GM12878 (cell line): ENCODE data around the gene RIC3. TPM values are rescaled to one million over a fixed set of nuclear protein-coding genes. Genes with fewer than 3 reads are reported as not detected.
A peak's percentile ranks its signal among the peaks of the same experiment; 100 is the strongest.

ENCODE experiments used
- ATAC-seq: fragments of 200-7000 bp; cut with Tn5 transposase; 3 replicates; pipeline ENCODE4 v1.9.1; 2020; ENCODE audit warnings: mild to moderate bottlenecking, moderate library complexity
- BruUV-seq: library from RNA; stranded (reverse); fragments of 400-500 nt; replicated peaks from 2 replicates; lab custom pipeline; 2021; lab: Mats Ljungman, UMichigan
- CTCF ChIA-PET: fragments of 300-600 bp; sonication (Branson Sonifier 250); formaldehyde crosslinking; extraction: SDS; loops from one replicate; lab custom pipeline; 2021; ENCODE audit warnings: inconsistent platforms; lab: Yijun Ruan, JAX
- POLR2A ChIA-PET: fragments of 350-600 bp; formaldehyde crosslinking; extraction: SDS; loops from one replicate; lab custom pipeline; 2021; ENCODE audit warnings: inconsistent platforms; lab: Charles Lee
- RAD21 ChIA-PET: fragments of 300-600 bp; sonication (Branson Sonifier 250); formaldehyde crosslinking; loops from one replicate; lab custom pipeline; 2023; ENCODE audit warnings: antibody characterized with exemption; ENCODE audit not compliant: unreplicated experiment; lab: Charles Lee
- SMC1A ChIA-PET: fragments of 300-600 bp; sonication (Branson Sonifier 250); formaldehyde crosslinking; loops from one replicate; lab custom pipeline; 2023; ENCODE audit not compliant: unreplicated experiment, uncharacterized antibody; lab: Charles Lee
- DNase-seq: peaks from one replicate; pipeline ENCODE4 v3.0.0-alpha.2; 2011; ENCODE audit warnings: low read depth, low spot score
- FAIRE-seq: peaks from 3 replicates; lab custom pipeline; 2011; peaks lifted over from hg19 to GRCh38; lab: Jason Lieb, UNC
- H2AFZ ChIP-seq: 2 replicates; pipeline ENCODE4 v1.6.0; 2011; ENCODE audit warnings: low read depth, low read length, control low read depth; ENCODE audit not compliant: control insufficient read depth
- H3K27ac ChIP-seq: 2 replicates; pipeline ENCODE4 v1.5.1; 2011; ENCODE audit warnings: control low read depth; ENCODE audit not compliant: control insufficient read depth, insufficient read depth
- H3K27me3 ChIP-seq, 2 experiments: replicated peaks in 1 of 2; 2 replicates each; pipeline versions ENCODE4 v1.6.0 to v1.6.1; 2011; ENCODE audit warnings: low read length in 1 of 2; ENCODE audit not compliant: control insufficient read depth in 2 of 2, insufficient read depth in 2 of 2
- H3K36me3 ChIP-seq, 2 experiments: 2 replicates each; pipeline ENCODE4 v1.5.1; 2011; ENCODE audit warnings: low read length in 1 of 2; ENCODE audit not compliant: control insufficient read depth in 2 of 2, insufficient read depth in 2 of 2
- H3K4me1 ChIP-seq: 2 replicates; pipeline ENCODE4 v1.6.1; 2011; ENCODE audit warnings: mild to moderate bottlenecking, low read length, moderate library complexity, mixed read lengths; ENCODE audit not compliant: control insufficient read depth, insufficient read depth
- H3K4me2 ChIP-seq: 2 replicates; pipeline ENCODE4 v1.6.0; 2011; ENCODE audit warnings: control low read depth; ENCODE audit not compliant: control insufficient read depth, insufficient read depth
- H3K4me3 ChIP-seq: fragments of 200-600 bp; sonication (generic); 2 replicates; pipeline ENCODE4 v1.5.1; 2016
- H3K79me2 ChIP-seq: 2 replicates; pipeline ENCODE4 v1.6.0; 2011; ENCODE audit warnings: low read length; ENCODE audit not compliant: control insufficient read depth, insufficient read depth
- H3K9ac ChIP-seq: 2 replicates; pipeline ENCODE4 v1.8.0; 2011; ENCODE audit warnings: low read length, control low read depth, mixed read lengths; ENCODE audit not compliant: control insufficient read depth, insufficient read depth
- H3K9me3 ChIP-seq: replicated peaks from 3 replicates; pipeline ENCODE4 v1.5.1; 2011; ENCODE audit warnings: mild to moderate bottlenecking, low read length; ENCODE audit not compliant: control insufficient read depth, insufficient read depth
- H4K20me1 ChIP-seq: 2 replicates; pipeline ENCODE4 v1.6.0; 2011; ENCODE audit not compliant: control insufficient read depth, insufficient read depth
- BCL11A ChIP-seq: IDR thresholded peaks from 2 replicates; pipeline ENCODE4 v1.6.1; 2011; ENCODE audit warnings: low read depth, low read length
- IKZF2 ChIP-seq, 2 experiments: fragments of 450-650 bp; IDR thresholded peaks; 2 replicates each; pipeline ENCODE4 v1.6.1; 2017; ENCODE audit warnings: mild to moderate bottlenecking in 2 of 2, moderate library complexity in 2 of 2
- IRF4 ChIP-seq: IDR thresholded peaks from 2 replicates; pipeline ENCODE4 v1.6.1; 2011; ENCODE audit warnings: low read depth, low read length
- NR2C1 ChIP-seq: fragments of 450-650 bp; IDR thresholded peaks from 2 replicates; pipeline ENCODE4 v1.6.1; 2017; ENCODE audit warnings: antibody characterized with exemption, mild to moderate bottlenecking, moderate library complexity
- RBBP5 ChIP-seq: fragments of 200-600 bp; sonication (generic); conservative IDR thresholded peaks from 2 replicates; pipeline ENCODE4 v1.6.1; 2016
- SIX5 ChIP-seq: IDR thresholded peaks from 2 replicates; pipeline ENCODE4 v1.6.1; 2011; ENCODE audit warnings: mild to moderate bottlenecking, low read depth, low read length, moderate library complexity; ENCODE audit not compliant: severe bottlenecking
- ZNF384 ChIP-seq: IDR thresholded peaks from 2 replicates; pipeline ENCODE4 v1.6.1; 2012; ENCODE audit warnings: low read depth, mild to moderate bottlenecking, low read length, improper control_type of control experiment, borderline replicate concordance
- WGBS: methylation state at CpG from one replicate; pipeline ENCODE4 v1.1.6; 2016; ENCODE audit warnings: low lambda C conversion rate; ENCODE audit not compliant: insufficient replicate concordance, insufficient coverage; ENCODE audit errors: missing lambda C conversion rate; 5-methylcytosine and 5-hydroxymethylcytosine counted together
- in situ Hi-C: fragments of 300-500 bp; cut with MboI; formaldehyde crosslinking; loops from 9 replicates; pipeline ENCODE4 v1.14.3; 2018; ENCODE audit warnings: mixed read lengths
- intact Hi-C: fragments of 100-400 bp; cut with micrococcal nuclease; formaldehyde crosslinking; loops from one replicate; pipeline ENCODE4 v1.14.2; 2022; ENCODE audit not compliant: unreplicated experiment
- polyA plus RNA-seq, 11 experiments: library from polyadenylated mRNA; depleted of rRNA in 4 of 11; unstranded in 6 of 11; stranded (reverse) in 5 of 11; fragments of >200 nt; fragmentation: Nextera tagmentation in 4 of 11; fragmentation: Illumina TruSeq in 1 of 11; extraction: Ambion mirVana in 4 of 11; extraction: Trizol in 1 of 11; gene quantifications; 1 replicate in 1 of 11; 2 replicates in 10 of 11; pipeline versions ENCODE4 v1.2.1 to v1.2.3, GENCODE V29; 2011 to 2016; ENCODE audit warnings: inconsistent platforms in 2 of 11, missing spikeins in 2 of 11, low read depth in 1 of 11
- total RNA-seq, 4 experiments: library from RNA; depleted of rRNA in 3 of 4; stranded (reverse); fragments of >200 nt in 3 of 4; fragmentation: Illumina TruSeq in 1 of 4; extraction: Trizol in 1 of 4; gene quantifications; 2 replicates each; pipeline versions ENCODE4 v1.2.1 to v1.2.3, GENCODE V29; 2013 to 2021
- TF ChIP-seq, protein P1 (sequence below): fragments of 450-650 bp; IDR thresholded peaks from 2 replicates; pipeline ENCODE4 v1.6.1; 2018; ENCODE audit warnings: mild to moderate bottlenecking, low read depth, moderate library complexity; ENCODE audit not compliant: partially characterized antibody
- TF ChIP-seq, protein P2 (sequence below): fragments of 450-650 bp; IDR thresholded peaks from 2 replicates; pipeline ENCODE4 v1.6.1; 2017; ENCODE audit warnings: mild to moderate bottlenecking, low read depth, inconsistent platforms; ENCODE audit not compliant: poor library complexity, severe bottlenecking
- TF ChIP-seq, protein P3 (sequence below), 3 experiments: IDR thresholded peaks in 2 of 3; conservative IDR thresholded peaks in 1 of 3; 2 replicates each; pipeline ENCODE4 v1.5.1; 2011; ENCODE audit warnings: low read depth in 3 of 3, low read length in 3 of 3, mild to moderate bottlenecking in 3 of 3, control low read depth in 2 of 3, moderate library complexity in 2 of 3, inconsistent platforms in 1 of 3, mixed read lengths in 1 of 3; ENCODE audit not compliant: control insufficient read depth in 2 of 3, insufficient read depth in 1 of 3; ENCODE audit errors: extremely low read depth in 1 of 3

Gene RIC3
- total and polyA plus RNA-seq, 10 of the 15 experiments (the other 5 are each of a cell fraction or from before 2014, with no cell fraction given), result 0.90 to 8.9 (median 2.2) TPM

DNA sequence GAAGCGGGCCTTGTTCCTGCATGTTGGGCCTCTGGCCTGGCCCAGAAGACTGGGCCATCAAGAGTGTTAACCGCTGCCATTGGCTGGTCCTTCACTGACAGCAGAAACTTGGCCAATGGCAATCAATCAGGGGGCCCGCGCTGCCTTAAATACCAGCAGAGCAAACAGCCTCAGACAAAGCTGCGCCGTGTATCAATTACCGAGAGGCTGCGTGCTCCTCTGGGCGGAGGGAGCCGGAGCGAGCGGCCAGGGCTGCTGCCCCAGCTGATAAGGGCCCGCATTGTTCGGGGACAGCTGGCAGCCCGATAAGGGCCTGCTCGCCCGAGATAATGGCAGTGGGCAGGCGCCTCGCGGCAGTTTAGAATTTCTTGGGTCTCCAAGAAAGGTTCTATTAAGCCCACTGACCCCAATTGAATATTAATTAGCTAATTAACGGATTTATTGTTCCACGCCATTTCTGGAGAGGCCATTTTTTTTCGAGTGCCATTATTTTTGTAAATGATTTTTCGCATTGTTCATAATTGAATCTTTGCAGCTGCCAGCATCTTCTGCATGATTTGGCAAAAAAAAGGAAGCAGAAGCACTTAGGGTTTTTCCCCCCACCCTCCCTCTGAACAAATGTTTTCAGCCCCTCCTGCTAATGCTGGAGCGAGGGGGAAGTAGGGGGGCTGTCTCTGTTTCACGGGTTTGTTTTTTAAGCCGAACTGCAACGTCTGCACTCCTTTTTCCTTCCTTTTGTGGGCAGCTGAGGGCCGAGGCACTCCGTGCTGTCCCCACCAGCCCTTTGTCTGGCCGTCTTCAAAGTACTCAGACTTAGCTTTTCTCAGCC is 37.6 kb upstream of the RIC3 start:
- 29% methylated on average over 31 of the region's 31 CpGs for WGBS
- no peak for ATAC-seq
- no TSS peak for BruUV-seq
- CTCF ChIA-PET, result interaction anchor here (1.2 to 8.7 kb wide), 4 partner anchors 12 to 388 kb away, joined by 3 to 132 read pairs (median 4); partner anchors contain the start of gene STK33
- H3K4me2 ChIP-seq, result no peak overlapping the region
- intact Hi-C loops, result loop anchor here (10.0 kb wide), 1 partner anchor 172 kb away; no protein-coding TSS in a partner anchor
- TF ChIP-seq ZNF384 (peak; percentile 46; the same call in 1 of the 2 replicates), RBBP5 (no peak), IRF4 (no peak), IKZF2 (IDR thresholded peaks at IDR 0.05) (0 out of 4 replicates have a peak, but pooled peaks of 1 of the 2 experiments have one; percentile 11), NR2C1 (no peak), BCL11A (no peak), SIX5 (no peak)
- TF ChIP-seq, protein P1, sequence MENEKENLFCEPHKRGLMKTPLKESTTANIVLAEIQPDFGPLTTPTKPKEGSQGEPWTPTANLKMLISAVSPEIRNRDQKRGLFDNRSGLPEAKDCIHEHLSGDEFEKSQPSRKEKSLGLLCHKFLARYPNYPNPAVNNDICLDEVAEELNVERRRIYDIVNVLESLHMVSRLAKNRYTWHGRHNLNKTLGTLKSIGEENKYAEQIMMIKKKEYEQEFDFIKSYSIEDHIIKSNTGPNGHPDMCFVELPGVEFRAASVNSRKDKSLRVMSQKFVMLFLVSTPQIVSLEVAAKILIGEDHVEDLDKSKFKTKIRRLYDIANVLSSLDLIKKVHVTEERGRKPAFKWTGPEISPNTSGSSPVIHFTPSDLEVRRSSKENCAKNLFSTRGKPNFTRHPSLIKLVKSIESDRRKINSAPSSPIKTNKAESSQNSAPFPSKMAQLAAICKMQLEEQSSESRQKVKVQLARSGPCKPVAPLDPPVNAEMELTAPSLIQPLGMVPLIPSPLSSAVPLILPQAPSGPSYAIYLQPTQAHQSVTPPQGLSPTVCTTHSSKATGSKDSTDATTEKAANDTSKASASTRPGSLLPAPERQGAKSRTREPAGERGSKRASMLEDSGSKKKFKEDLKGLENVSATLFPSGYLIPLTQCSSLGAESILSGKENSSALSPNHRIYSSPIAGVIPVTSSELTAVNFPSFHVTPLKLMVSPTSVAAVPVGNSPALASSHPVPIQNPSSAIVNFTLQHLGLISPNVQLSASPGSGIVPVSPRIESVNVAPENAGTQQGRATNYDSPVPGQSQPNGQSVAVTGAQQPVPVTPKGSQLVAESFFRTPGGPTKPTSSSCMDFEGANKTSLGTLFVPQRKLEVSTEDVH, result no peak
- TF ChIP-seq, protein P2, sequence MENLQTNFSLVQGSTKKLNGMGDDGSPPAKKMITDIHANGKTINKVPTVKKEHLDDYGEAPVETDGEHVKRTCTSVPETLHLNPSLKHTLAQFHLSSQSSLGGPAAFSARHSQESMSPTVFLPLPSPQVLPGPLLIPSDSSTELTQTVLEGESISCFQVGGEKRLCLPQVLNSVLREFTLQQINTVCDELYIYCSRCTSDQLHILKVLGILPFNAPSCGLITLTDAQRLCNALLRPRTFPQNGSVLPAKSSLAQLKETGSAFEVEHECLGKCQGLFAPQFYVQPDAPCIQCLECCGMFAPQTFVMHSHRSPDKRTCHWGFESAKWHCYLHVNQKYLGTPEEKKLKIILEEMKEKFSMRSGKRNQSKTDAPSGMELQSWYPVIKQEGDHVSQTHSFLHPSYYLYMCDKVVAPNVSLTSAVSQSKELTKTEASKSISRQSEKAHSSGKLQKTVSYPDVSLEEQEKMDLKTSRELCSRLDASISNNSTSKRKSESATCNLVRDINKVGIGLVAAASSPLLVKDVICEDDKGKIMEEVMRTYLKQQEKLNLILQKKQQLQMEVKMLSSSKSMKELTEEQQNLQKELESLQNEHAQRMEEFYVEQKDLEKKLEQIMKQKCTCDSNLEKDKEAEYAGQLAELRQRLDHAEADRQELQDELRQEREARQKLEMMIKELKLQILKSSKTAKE, result no peak
- TF ChIP-seq, protein P3, sequence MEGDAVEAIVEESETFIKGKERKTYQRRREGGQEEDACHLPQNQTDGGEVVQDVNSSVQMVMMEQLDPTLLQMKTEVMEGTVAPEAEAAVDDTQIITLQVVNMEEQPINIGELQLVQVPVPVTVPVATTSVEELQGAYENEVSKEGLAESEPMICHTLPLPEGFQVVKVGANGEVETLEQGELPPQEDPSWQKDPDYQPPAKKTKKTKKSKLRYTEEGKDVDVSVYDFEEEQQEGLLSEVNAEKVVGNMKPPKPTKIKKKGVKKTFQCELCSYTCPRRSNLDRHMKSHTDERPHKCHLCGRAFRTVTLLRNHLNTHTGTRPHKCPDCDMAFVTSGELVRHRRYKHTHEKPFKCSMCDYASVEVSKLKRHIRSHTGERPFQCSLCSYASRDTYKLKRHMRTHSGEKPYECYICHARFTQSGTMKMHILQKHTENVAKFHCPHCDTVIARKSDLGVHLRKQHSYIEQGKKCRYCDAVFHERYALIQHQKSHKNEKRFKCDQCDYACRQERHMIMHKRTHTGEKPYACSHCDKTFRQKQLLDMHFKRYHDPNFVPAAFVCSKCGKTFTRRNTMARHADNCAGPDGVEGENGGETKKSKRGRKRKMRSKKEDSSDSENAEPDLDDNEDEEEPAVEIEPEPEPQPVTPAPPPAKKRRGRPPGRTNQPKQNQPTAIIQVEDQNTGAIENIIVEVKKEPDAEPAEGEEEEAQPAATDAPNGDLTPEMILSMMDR (IDR thresholded peaks at IDR 0.05 in 2 of 3, conservative IDR thresholded peaks at IDR 0.05 in 1 of 3; ENCODE audit: control insufficient read depth in 2 of 3, extremely low read depth in 1 of 3, insufficient read depth in 1 of 3, low read depth in 3 of 3, low read length in 3 of 3), result no peak
- TF ChIP-seq, all 136 proteins: peak for 2
- no peak for DNase-seq
- H3K36me3 ChIP-seq, result no peaks in the 10 kb centered on the region
- SMC1A ChIA-PET, result interaction anchor here (0.7 to 3.6 kb wide), 4 partner anchors 10 to 37 kb away, joined by 3 to 28 read pairs (median 8); no protein-coding TSS in a partner anchor
- no peaks in the 10 kb centered on the region for H4K20me1 ChIP-seq
- H3K9me3 ChIP-seq, result no peaks in the 10 kb centered on the region
- peaks cover 3% of the 10 kb centered on the region in 2 experiments; a peak in 3 of 4 replicates for H3K27me3 ChIP-seq
- H3K9ac ChIP-seq, result no peak overlapping the region
- no peak overlapping the region for H3K27ac ChIP-seq
- no peak overlapping the region for H3K4me3 ChIP-seq
- POLR2A ChIA-PET, result no interaction called here
- H3K79me2 ChIP-seq, result no peaks in the 10 kb centered on the region
- H2AFZ ChIP-seq, result no peak overlapping the region
- peaks cover 3% of the 10 kb centered on the region; the same call in 1 of the 2 replicates for H3K4me1 ChIP-seq
- in situ Hi-C loops, result no loop called here
- RAD21 ChIA-PET, result interaction anchor here (0.6 to 3.0 kb wide), 4 partner anchors 11 to 361 kb away, joined by 3 to 33 read pairs (median 13); no protein-coding TSS in a partner anchor
- FAIRE-seq, result no peak
